ENCODE results near the gene TSPAN18.

The TSPAN18 gene

GRCh38 chr11:44912270-44912987 is 185.7 kb downstream of the TSPAN18 start:
- Histone ChIP-seq H2BK15ac (ENCODE audit: low read depth, poor library complexity, severe bottlenecking) (no peak overlapping the region), H3K14ac (ENCODE audit: low read length in 2 of 2) (peak overlapping the region in 1 of 2 experiments; percentile 45), H3K9ac (ENCODE audit: low read length) (no peak overlapping the region), H2BK120ac (ENCODE audit: low read depth, low read length) (no peak overlapping the region), H2BK12ac (ENCODE audit: low read length in 2 of 2) (no peak overlapping the region), H3K79me1 (replicated peaks; ENCODE audit: low read length, poor library complexity, severe bottlenecking) (no peaks in the 10 kb centered on the region), H2AK5ac (ENCODE audit: low read length, severe bottlenecking) (no peak overlapping the region), H3K9me3 (ENCODE audit: control insufficient read depth, low read length) (no peaks in the 10 kb centered on the region), H3K36me3 (ENCODE audit: control insufficient read depth in 1 of 2, insufficient read depth in 2 of 2, low read depth in 1 of 2, low read length in 2 of 2) (no peaks in the 10 kb centered on the region), H3K23ac (ENCODE audit: low read length in 2 of 2) (no peak overlapping the region), H3K27me3 (ENCODE audit: control insufficient read depth in 1 of 2, insufficient read depth in 1 of 2, low read length in 2 of 2) (peaks cover 47 to 66% of the 10 kb centered on the region in 2 experiments), H2BK5ac (ENCODE audit: low read depth, low read length, poor library complexity, severe bottlenecking) (no peak overlapping the region), H3K4ac (ENCODE audit: low read depth in 1 of 2, low read length in 2 of 2) (no peak overlapping the region), H3K27ac (ENCODE audit: low read length, poor library complexity, severe bottlenecking) (no peak overlapping the region), H3K18ac (ENCODE audit: low read depth in 1 of 2, low read length in 2 of 2) (no peak overlapping the region), H3K4me1 (ENCODE audit: control insufficient read depth, insufficient read depth, low read depth, low read length) (peaks cover 7% of the 10 kb centered on the region), H4K8ac (ENCODE audit: low read length) (no peak overlapping the region), H3K4me2 (ENCODE audit: low read length, poor library complexity, severe bottlenecking) (no peak overlapping the region), H3K4me3 (ENCODE audit: insufficient read depth in 1 of 2, low read depth in 1 of 2, low read length in 2 of 2) (no peak overlapping the region), H2AFZ (ENCODE audit: low read depth, low read length) (no peak overlapping the region), H4K91ac (ENCODE audit: low read length) (no peak overlapping the region)
- WGBS, result 79% methylated on average over 12 of the region's 12 CpGs
- no peak for DNase-seq

- H3K4me1 ChIP-seq (ENCODE audit: control insufficient read depth, insufficient read depth, low read depth, low read length), result peaks cover 7% of the 10 kb centered on the region
- H4K8ac ChIP-seq (ENCODE audit: low read length), result no peak overlapping the region
- H3K36me3 ChIP-seq (ENCODE audit: control insufficient read depth in 1 of 2, insufficient read depth in 2 of 2, low read depth in 1 of 2, low read length in 2 of 2), result no peaks in the 10 kb centered on the region
- H3K4me3 ChIP-seq (ENCODE audit: insufficient read depth in 1 of 2, low read depth in 1 of 2, low read length in 2 of 2), result no peak overlapping the region
- peaks cover 54 to 69% of the 10 kb centered on the region in 2 experiments for H3K27me3 ChIP-seq (ENCODE audit: control insufficient read depth in 1 of 2, insufficient read depth in 1 of 2, low read length in 2 of 2)
- H3K4me2 ChIP-seq (ENCODE audit: low read length, poor library complexity, severe bottlenecking), result no peak overlapping the region
- no peak overlapping the region for H3K18ac ChIP-seq (ENCODE audit: low read depth in 1 of 2, low read length in 2 of 2)
- H3K79me1 ChIP-seq (replicated peaks; ENCODE audit: low read length, poor library complexity, severe bottlenecking), result no peaks in the 10 kb centered on the region
- no peak for DNase-seq
- H2BK15ac ChIP-seq (ENCODE audit: low read depth, poor library complexity, severe bottlenecking), result no peak overlapping the region
- H2BK120ac ChIP-seq (ENCODE audit: low read depth, low read length), result no peak overlapping the region
- H3K9me3 ChIP-seq (ENCODE audit: control insufficient read depth, low read length), result no peaks in the 10 kb centered on the region
- no peak overlapping the region for H2AFZ ChIP-seq (ENCODE audit: low read depth, low read length)
- no peak overlapping the region for H3K4ac ChIP-seq (ENCODE audit: low read depth in 1 of 2, low read length in 2 of 2)
- no peak overlapping the region for H2AK5ac ChIP-seq (ENCODE audit: low read length, severe bottlenecking)
- no peak overlapping the region for H3K14ac ChIP-seq (ENCODE audit: low read length in 2 of 2)
- H3K9ac ChIP-seq (ENCODE audit: low read length), result no peak overlapping the region
- no peak overlapping the region for H4K91ac ChIP-seq (ENCODE audit: low read length)
- H2BK5ac ChIP-seq (ENCODE audit: low read depth, low read length, poor library complexity, severe bottlenecking), result no peak overlapping the region
- H3K23ac ChIP-seq (ENCODE audit: low read length in 2 of 2), result no peak overlapping the region
- no peak overlapping the region for H2BK12ac ChIP-seq (ENCODE audit: low read length in 2 of 2)
- H3K27ac ChIP-seq (ENCODE audit: low read length, poor library complexity, severe bottlenecking), result no peak overlapping the region
Measured at GRCh38 chr11:44913502-44913901, 186.7 kb downstream of the TSPAN18 start.

GRCh38 chr11:44914105-44914504 is 187.3 kb downstream of the TSPAN18 start:
- Histone ChIP-seq H3K36me3 (ENCODE audit: control insufficient read depth in 1 of 2, insufficient read depth in 2 of 2, low read depth in 1 of 2, low read length in 2 of 2) (no peaks in the 10 kb centered on the region), H2AFZ (ENCODE audit: low read depth, low read length) (no peak overlapping the region), H2BK12ac (ENCODE audit: low read length in 2 of 2) (no peak overlapping the region), H4K91ac (ENCODE audit: low read length) (no peak overlapping the region), H3K9me3 (ENCODE audit: control insufficient read depth, low read length) (no peaks in the 10 kb centered on the region), H3K14ac (ENCODE audit: low read length in 2 of 2) (no peak overlapping the region), H3K18ac (ENCODE audit: low read depth in 1 of 2, low read length in 2 of 2) (no peak overlapping the region), H3K4ac (ENCODE audit: low read depth in 1 of 2, low read length in 2 of 2) (no peak overlapping the region), H3K9ac (ENCODE audit: low read length) (no peak overlapping the region), H3K79me1 (replicated peaks; ENCODE audit: low read length, poor library complexity, severe bottlenecking) (no peaks in the 10 kb centered on the region), H3K4me3 (ENCODE audit: insufficient read depth in 1 of 2, low read depth in 1 of 2, low read length in 2 of 2) (no peak overlapping the region), H3K4me2 (ENCODE audit: low read length, poor library complexity, severe bottlenecking) (no peak overlapping the region), H3K4me1 (ENCODE audit: control insufficient read depth, insufficient read depth, low read depth, low read length) (peaks cover 7% of the 10 kb centered on the region), H2BK5ac (ENCODE audit: low read depth, low read length, poor library complexity, severe bottlenecking) (no peak overlapping the region), H3K27ac (ENCODE audit: low read length, poor library complexity, severe bottlenecking) (no peak overlapping the region), H2BK120ac (ENCODE audit: low read depth, low read length) (no peak overlapping the region), H4K8ac (ENCODE audit: low read length) (no peak overlapping the region), H2AK5ac (ENCODE audit: low read length, severe bottlenecking) (no peak overlapping the region), H2BK15ac (ENCODE audit: low read depth, poor library complexity, severe bottlenecking) (no peak overlapping the region), H3K27me3 (ENCODE audit: control insufficient read depth in 1 of 2, insufficient read depth in 1 of 2, low read length in 2 of 2) (peaks cover 56 to 71% of the 10 kb centered on the region in 2 experiments), H3K23ac (ENCODE audit: low read length in 2 of 2) (no peak overlapping the region)
- WGBS, result 83% methylated on average over 1 of the region's 2 CpGs
- no peak for DNase-seq

- Histone ChIP-seq H3K4me3 (ENCODE audit: insufficient read depth in 1 of 2, low read depth in 1 of 2, low read length in 2 of 2) (no peak overlapping the region), H3K4me1 (ENCODE audit: control insufficient read depth, insufficient read depth, low read depth, low read length) (peaks cover 7% of the 10 kb centered on the region), H2BK12ac (ENCODE audit: low read length in 2 of 2) (no peak overlapping the region), H3K79me1 (replicated peaks; ENCODE audit: low read length, poor library complexity, severe bottlenecking) (no peaks in the 10 kb centered on the region), H3K27ac (ENCODE audit: low read length, poor library complexity, severe bottlenecking) (no peak overlapping the region), H2BK120ac (ENCODE audit: low read depth, low read length) (no peak overlapping the region), H4K8ac (ENCODE audit: low read length) (no peak overlapping the region), H3K36me3 (ENCODE audit: control insufficient read depth in 1 of 2, insufficient read depth in 2 of 2, low read depth in 1 of 2, low read length in 2 of 2) (no peaks in the 10 kb centered on the region), H3K18ac (ENCODE audit: low read depth in 1 of 2, low read length in 2 of 2) (no peak overlapping the region), H3K27me3 (ENCODE audit: control insufficient read depth in 1 of 2, insufficient read depth in 1 of 2, low read length in 2 of 2) (peaks cover 57 to 72% of the 10 kb centered on the region in 2 experiments), H2BK5ac (ENCODE audit: low read depth, low read length, poor library complexity, severe bottlenecking) (no peak overlapping the region), H2AK5ac (ENCODE audit: low read length, severe bottlenecking) (no peak overlapping the region), H2BK15ac (ENCODE audit: low read depth, poor library complexity, severe bottlenecking) (no peak overlapping the region), H3K23ac (ENCODE audit: low read length in 2 of 2) (no peak overlapping the region), H3K9ac (ENCODE audit: low read length) (no peak overlapping the region), H2AFZ (ENCODE audit: low read depth, low read length) (no peak overlapping the region), H4K91ac (ENCODE audit: low read length) (no peak overlapping the region), H3K4ac (ENCODE audit: low read depth in 1 of 2, low read length in 2 of 2) (no peak overlapping the region), H3K9me3 (ENCODE audit: control insufficient read depth, low read length) (no peaks in the 10 kb centered on the region), H3K14ac (ENCODE audit: low read length in 2 of 2) (no peak overlapping the region), H3K4me2 (ENCODE audit: low read length, poor library complexity, severe bottlenecking) (no peak overlapping the region)
- no peak for DNase-seq
- 88% methylated on average over 10 of the region's 10 CpGs for WGBS
Measured at GRCh38 chr11:44915004-44915403, 188.2 kb downstream of the TSPAN18 start.

Data from mesenchymal stem cell (in vitro differentiated cells and primary cell).